ENCODE data around the gene UNC80.

Gene UNC80

DNA sequence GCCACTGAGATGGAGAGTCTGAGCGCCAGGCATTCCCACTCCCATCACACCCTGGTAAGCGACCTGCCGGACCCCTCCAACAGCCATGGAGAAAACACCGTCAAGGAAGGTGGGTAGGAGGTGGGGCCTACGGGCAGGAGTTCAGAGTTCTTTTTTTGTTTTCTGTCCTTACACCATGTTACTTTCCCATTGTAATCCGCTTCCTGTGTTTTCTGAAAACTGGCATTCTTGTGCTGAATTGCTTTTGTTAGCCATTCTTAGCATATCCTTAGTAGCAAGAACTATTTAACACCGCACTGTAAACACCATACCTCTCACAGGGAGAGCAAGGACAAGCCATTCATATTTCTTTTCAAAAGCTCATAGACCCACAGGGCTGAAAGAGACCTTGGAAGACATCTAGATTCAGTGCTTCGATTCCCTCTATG, 46.2 kb downstream of the UNC80 start:
- no peak for DNase-seq

DNA sequence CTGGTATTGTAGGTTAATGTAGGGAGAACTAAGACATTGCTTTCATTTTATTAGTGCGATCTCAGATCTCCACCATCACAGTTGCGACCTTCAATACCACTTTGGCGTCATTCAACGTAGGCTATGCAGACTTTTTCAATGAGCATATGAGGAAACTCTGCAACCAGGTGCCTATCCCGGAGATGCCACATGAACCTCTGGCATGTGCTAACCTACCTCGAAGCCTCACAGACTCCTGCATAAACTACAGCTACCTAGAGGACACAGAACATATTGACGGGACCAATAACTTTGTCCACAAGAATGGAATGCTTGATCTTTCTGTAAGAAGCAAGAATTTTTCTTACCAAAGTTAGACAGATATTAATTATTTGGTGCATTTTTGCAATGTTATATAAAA, 47.3 kb downstream of the UNC80 start:
- DNase-seq, result no peak

- no peak for DNase-seq
These were observed 50.2 kb downstream of the UNC80 start for GRCh38 chr2:209821806-209822205.

DNA sequence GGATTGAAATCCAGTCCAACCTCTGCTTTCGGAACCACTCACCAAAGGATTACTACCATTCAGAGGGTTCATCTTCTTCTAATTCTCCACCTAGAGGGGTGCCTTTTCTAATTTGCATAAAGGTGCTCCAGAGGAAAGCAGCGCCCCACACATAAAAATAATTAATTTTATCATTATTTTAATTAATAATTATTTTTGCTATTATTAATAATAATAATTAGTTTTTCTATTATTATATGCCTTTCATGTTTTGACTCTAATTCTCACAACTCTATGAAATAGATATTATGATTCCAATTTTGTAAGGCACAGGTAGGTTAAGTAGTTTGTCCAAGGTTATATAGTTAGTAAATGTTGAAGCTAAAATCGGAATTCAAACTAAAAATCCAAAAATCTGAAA, 51.9 kb downstream of the UNC80 start:
- no peak for DNase-seq

DNA sequence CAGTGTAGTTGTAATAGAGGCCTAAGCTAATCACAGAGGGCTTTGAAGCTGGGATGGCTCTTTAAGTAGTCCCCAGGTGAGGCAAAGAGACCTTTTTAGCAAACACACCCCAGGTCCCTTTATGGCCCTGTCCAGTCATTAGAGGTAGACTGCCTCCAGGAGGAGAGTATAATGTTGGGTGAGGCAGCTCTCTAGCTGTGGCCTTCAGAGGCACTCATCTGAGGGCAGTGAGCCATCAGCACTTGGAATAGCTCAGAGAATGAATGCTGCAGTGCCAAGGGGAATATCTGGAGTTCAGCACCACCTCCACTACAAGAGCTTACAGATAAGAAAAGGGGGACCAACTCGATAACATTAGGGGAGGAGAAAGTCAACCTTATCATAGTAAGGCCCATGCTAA, 52.8 kb downstream of the UNC80 start:
- no peak for DNase-seq

DNA sequence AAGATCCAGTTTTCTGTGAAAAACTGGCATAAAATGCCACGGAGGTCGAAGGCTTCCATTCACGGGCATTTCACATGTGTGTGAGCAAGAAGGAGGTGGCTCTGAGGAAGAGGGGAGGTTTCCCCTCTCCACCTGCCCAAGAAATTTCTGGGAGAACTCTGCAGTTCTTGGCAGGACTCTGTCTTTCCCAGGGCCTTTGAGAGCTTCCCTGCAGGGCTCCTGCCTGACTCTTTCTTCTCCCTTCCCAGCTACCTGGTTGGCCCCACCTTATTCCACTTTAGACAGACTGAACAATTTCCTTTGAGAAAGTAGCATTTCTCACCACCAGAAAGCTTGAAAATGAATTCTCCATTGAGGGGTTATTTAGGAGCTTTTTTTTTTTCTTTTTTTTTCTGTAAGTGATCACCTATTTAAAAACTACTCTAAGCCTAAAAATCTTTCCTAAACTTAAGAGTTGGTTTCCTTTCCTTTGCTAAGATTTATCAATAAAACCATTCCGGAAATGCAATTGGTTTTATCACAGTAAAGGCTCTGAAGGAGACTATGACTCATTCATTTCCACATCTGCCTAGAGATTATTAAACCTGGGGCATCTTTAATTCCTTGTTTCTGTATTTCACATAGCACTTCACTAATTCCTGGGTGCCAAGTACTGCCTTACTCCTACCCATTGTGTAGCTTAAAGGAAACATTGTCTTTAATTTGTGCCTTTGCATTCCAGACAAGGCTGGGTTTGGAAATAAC, 59.3 kb downstream of the UNC80 start:
- no peak for DNase-seq

DNA sequence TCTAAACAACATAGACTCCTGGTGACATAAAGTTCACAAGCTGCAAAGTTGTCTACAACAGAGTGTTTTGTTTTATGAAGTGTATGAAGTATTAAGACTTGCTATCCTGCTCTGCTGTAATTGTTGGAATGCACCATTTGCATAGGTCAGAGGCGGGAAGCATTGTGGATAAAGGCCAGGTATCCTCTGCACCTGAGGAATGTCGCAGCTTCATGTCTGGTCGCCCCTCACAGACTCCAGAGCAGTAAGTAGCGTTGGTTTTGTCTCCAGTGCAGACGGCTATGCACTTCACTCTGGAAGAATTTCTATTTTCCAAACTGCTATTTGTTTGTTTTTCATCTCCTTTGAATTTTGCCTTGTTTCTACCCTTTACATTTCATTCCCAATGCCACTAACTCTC, 63.1 kb downstream of the UNC80 start:
- no peak for DNase-seq

DNA sequence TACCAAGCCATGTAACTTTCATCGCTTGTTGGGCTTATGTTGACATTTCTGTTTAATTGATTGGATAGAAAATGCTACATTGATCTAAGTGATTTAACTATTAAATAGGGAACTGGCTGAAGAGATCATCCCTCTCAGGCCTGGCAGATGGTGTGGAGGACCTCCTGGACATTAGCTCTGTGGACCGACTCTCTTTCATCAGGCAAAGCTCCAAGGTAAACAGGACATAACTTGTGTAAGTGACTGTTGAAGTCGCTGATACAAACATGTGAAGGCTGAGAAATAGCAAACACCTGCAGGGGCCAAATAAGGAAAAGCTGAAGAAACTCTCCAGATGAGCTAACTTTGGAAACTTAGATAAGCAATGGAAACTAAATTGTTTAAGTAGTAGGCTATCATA, 68.8 kb downstream of the UNC80 start:
- no peak for DNase-seq

- DNase-seq, result no peak
These were observed 74.0 kb downstream of the UNC80 start for GRCh38 chr2:209845666-209846065.

GRCh38 chr2:209864716-209865295, 93.2 kb downstream of the UNC80 start:
- no peak for DNase-seq

GRCh38 chr2:209868271-209868994, 96.8 kb downstream of the UNC80 start:
- no peak for DNase-seq

- no peak for DNase-seq
These were observed 98.4 kb downstream of the UNC80 start for GRCh38 chr2:209870067-209870466.

GRCh38 chr2:209872675-209873074, 101.0 kb downstream of the UNC80 start:
- no peak for DNase-seq

DNA sequence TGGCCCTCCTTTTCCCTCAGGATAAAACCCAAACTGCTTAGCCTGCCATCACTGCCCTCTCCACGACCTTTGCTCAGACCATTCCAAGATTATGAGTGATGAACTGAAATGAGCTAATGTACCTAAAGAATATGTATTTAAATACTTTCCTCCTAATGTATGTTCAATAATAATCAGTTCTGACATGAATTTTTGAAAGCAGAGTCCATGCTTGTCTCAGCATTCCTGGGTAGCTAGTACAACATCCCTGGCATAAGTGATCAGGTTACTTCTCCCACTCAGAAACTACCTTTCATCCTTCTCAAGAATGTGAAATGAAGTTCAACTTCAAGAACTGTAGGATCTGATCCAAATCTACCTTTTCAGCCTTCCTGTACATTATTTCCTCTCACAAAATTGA, 103.6 kb downstream of the UNC80 start:
- DNase-seq, result no peak

GRCh38 chr2:209876211-209876610, 104.6 kb downstream of the UNC80 start:
- DNase-seq, result no peak

GRCh38 chr2:209878701-209879100, 107.1 kb downstream of the UNC80 start:
- DNase-seq, result no peak

GRCh38 chr2:209900638-209901037, 129.0 kb downstream of the UNC80 start:
- DNase-seq, result no peak

DNA sequence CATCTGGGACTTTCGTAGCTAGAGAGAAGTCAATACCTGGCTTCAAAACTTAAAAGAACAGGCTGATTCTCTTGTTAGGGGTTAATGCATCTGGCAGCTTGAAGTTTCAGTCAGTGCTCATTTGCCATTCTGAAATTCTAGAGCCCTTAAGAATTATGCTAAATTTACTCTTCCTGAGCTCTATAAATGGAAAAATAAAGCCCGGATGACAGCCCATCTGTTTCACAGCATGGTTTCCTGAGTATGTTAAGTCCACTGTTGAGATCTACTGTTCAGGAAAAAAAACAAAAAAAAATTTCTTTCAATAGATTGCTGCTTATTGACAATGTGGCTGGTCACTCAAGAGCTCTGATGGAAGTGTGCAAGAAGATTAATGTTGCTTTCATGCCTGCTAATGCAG, 129.5 kb downstream of the UNC80 start:
- DNase-seq, result no peak

- no peak for DNase-seq
These were observed 134.1 kb downstream of the UNC80 start for GRCh38 chr2:209905691-209906090.

DNA sequence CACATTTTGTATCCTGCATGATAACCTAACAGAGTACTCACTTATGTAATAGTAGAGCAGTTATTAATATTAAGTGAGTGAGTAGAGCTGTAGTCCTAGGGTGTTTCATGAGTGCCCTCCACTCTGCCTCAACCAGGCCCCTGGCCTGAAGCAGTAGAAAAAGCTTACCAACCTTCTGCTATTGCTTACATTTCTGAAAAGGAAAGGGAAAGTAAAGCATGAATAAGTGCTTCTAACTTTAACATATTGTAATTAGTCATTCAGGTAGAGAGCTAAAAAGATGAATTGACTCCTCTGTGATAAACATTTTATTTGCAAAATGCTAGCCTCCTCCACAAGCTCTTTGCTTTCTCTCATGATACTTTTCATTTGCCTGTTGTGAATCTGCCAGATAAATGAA, 136.1 kb downstream of the UNC80 start:
- DNase-seq, result no peak

GRCh38 chr2:209908511-209908910, 136.9 kb downstream of the UNC80 start:
- DNase-seq, result no peak

- no peak for DNase-seq
These were observed 139.9 kb downstream of the UNC80 start for GRCh38 chr2:209911486-209911885.

GRCh38 chr2:209913786-209914345, 142.2 kb downstream of the UNC80 start:
- DNase-seq, result no peak
